ENCODE data around the gene NRG4.

DNA sequence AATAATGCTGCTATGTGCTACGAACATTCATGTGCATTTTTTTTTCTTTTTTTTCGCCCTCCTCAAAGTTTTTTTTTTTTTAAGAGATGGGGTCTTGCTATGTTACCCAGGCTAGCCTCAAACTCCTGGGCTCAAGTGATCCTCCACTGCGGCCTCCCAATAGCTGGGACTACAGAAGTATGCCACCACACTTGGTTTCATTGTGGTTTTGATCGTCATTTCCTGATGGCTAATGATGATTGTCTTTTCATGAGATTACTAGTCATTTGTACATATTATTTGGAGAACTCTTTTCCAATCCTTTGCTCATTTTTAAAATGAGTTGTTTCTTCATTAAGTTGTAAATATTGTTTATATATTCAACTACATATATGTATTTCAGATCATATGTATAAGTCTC lies 59.7 kb downstream of the NRG4 start:
- TF ChIP-seq EP300 (IDR thresholded peaks at IDR 0.05) (no peak), POLR2A (IDR thresholded peaks at IDR 0.05) (no peak)
- TF ChIP-seq, protein P1, sequence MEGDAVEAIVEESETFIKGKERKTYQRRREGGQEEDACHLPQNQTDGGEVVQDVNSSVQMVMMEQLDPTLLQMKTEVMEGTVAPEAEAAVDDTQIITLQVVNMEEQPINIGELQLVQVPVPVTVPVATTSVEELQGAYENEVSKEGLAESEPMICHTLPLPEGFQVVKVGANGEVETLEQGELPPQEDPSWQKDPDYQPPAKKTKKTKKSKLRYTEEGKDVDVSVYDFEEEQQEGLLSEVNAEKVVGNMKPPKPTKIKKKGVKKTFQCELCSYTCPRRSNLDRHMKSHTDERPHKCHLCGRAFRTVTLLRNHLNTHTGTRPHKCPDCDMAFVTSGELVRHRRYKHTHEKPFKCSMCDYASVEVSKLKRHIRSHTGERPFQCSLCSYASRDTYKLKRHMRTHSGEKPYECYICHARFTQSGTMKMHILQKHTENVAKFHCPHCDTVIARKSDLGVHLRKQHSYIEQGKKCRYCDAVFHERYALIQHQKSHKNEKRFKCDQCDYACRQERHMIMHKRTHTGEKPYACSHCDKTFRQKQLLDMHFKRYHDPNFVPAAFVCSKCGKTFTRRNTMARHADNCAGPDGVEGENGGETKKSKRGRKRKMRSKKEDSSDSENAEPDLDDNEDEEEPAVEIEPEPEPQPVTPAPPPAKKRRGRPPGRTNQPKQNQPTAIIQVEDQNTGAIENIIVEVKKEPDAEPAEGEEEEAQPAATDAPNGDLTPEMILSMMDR (IDR thresholded peaks at IDR 0.05), result no peak

Measured in ovary (tissue), 3 donors.